ENCODE data around the gene PHC2.
A peak's percentile ranks its signal among the peaks of the same experiment; 100 is the strongest.

Gene PHC2

DNA sequence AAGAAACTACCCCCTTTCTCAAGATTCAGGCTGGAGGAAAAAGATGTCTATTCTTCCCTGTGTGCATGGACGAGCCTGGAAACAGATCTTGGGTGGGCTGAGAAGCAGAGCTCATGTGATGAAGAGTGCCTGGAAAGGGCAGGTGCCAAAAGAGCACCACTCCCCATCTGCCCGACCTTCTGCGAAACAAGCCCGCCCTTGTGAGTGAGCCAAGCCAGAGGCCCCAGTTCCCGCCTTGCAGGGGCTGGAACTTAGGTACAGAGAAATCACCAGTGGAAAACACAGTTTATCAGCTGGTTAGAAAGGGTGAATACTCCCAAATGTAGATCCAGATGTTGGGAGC is 83.3 kb downstream of the PHC2 start:
- peak; percentile 55 for DNase-seq (ENCODE audit: low read depth)

GRCh38 chr1:33346927-33347649 is 83.8 kb downstream of the PHC2 start:
- peak overlapping the region; percentile 66 for H3K4me3 ChIP-seq (ENCODE audit: low read length)
- DNase-seq (ENCODE audit: low read depth): peak; percentile 94
- TF ChIP-seq, protein P1, sequence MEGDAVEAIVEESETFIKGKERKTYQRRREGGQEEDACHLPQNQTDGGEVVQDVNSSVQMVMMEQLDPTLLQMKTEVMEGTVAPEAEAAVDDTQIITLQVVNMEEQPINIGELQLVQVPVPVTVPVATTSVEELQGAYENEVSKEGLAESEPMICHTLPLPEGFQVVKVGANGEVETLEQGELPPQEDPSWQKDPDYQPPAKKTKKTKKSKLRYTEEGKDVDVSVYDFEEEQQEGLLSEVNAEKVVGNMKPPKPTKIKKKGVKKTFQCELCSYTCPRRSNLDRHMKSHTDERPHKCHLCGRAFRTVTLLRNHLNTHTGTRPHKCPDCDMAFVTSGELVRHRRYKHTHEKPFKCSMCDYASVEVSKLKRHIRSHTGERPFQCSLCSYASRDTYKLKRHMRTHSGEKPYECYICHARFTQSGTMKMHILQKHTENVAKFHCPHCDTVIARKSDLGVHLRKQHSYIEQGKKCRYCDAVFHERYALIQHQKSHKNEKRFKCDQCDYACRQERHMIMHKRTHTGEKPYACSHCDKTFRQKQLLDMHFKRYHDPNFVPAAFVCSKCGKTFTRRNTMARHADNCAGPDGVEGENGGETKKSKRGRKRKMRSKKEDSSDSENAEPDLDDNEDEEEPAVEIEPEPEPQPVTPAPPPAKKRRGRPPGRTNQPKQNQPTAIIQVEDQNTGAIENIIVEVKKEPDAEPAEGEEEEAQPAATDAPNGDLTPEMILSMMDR (conservative IDR thresholded peaks at IDR 0.05; ENCODE audit: low read length): no peak

More for the DNA sequence above, 83.3 kb downstream of the PHC2 start:
- H3K4me3 ChIP-seq (ENCODE audit: low read length): peak overlapping the region; percentile 66
- TF ChIP-seq, protein P1 (conservative IDR thresholded peaks at IDR 0.05; ENCODE audit: low read length): no peak

DNA sequence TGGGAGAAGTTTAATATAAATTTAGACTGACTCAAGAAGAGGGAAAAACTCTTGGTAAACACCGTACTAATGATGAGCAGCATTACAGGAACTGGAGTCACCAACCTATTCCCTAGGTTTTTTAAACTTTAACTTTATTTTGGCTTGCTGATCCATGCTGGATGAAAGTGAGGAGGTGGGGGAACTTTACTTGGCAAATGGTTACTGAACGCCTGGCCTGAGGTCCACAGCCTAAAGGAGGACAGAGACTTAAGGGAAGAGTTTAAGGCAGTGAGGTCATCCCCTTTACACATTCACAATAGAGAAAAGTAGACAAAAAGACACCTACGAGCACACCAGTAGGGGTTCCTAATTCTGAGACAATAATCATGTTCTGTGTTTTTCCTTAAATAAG is 84.4 kb downstream of the PHC2 start:
- no peak for DNase-seq (ENCODE audit: low read depth)
- peak overlapping the region; percentile 66 for H3K4me3 ChIP-seq (ENCODE audit: low read length)
- TF ChIP-seq, protein P1 (conservative IDR thresholded peaks at IDR 0.05; ENCODE audit: low read length): no peak

DNA sequence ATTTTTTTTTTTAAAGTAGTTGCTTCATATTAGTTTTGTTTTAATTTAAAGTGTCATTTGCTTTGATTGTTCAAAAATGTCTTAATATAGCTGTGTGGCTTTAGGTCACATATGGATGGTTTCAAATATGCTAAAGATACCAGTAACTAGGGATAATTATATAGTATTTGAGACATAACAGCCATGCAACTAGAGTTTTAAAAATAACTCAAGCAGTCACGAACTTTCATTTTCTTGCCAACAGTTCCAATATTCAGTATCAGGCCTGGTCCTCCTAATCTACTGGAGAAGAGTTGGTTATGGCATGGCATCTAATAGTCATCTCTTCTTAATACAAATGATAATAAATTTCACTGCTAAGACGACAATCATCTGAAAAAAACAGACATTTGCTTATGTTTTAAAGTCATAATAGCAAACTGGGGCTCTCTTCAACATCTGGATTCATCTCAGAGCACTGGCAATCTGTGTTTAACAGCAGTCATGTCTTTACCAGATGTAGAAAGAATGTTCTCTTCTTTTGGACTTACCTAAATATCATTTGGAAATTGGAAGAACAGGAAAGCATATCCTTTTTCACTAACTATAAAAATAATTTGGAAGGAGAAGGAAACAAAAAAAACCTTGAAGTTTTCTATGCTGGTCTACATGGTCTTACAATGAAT is 85.9 kb downstream of the PHC2 start:
- H3K4me3 ChIP-seq (ENCODE audit: low read length): no peak overlapping the region
- peak; percentile 33 for DNase-seq (ENCODE audit: low read depth)
- TF ChIP-seq, protein P1 (conservative IDR thresholded peaks at IDR 0.05; ENCODE audit: low read length): no peak

- TF ChIP-seq, protein P1 (conservative IDR thresholded peaks at IDR 0.05; ENCODE audit: low read length): no peak
- no peak overlapping the region for H3K4me3 ChIP-seq (ENCODE audit: low read length)
- DNase-seq (ENCODE audit: low read depth): no peak
These were observed 87.4 kb downstream of the PHC2 start for GRCh38 chr1:33343539-33343938.

DNA sequence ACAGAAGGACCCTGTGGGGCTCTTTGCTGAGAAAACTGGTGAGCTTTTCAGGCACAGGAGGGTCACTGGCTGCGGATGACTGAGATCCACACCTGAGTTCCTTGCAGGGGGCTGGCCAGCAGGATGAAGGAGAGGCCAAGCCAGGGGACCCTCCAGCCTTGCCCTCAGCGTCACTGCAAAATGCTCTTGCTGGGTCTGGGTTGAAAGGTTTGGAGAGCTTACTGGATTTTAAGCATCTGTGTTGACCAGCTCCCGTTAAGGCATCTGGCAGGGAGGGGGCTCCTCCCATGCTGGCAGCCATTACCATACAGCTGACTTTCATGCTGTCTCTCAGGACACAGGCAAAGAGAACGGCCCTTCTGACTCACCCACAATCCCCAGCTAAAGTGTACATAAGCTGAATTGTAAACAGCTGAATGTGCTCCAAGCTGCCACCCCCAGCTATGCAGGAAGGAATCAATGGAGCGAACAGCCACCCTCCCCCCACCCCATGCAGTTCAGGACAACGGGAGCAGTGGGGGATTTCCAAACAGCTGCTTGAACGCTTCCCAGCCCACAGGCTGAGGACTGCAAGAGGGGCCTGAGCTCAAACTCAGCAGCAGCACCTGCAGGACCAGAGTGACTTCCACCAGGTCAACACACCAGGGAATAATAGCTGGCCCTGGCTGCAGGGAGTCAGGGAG is 88.7 kb downstream of the PHC2 start:
- peak; percentile 98 for DNase-seq (ENCODE audit: low read depth)
- TF ChIP-seq, protein P1 (conservative IDR thresholded peaks at IDR 0.05; ENCODE audit: low read length): no peak
- peak overlapping the region; percentile 23 for H3K4me3 ChIP-seq (ENCODE audit: low read length)
